Measurements from ENCODE around the gene TFPI. TPM values are rescaled to one million over a fixed set of nuclear protein-coding genes. Genes with fewer than 3 reads are reported as not detected.
A peak's percentile ranks its signal among the peaks of the same experiment; 100 is the strongest.
"Not testable (repeated sequence)": the region's sequence is repeated elsewhere in the genome, so short reads cannot be mapped to it uniquely, and the experiment has no call there.

Gene TFPI
- total RNA-seq, 1 experiment from 2014 or later, result 129 TPM

- no TSS peak for BruUV-seq (replicated peaks)
- in situ Hi-C loops (cut with HindIII; ENCODE audit: low pct_unique_long_range_greater_than_20kb, low sequenced_read_pairs) (no loop called here), intact Hi-C loops (cut with micrococcal nuclease; ENCODE audit: unreplicated experiment) (no loop called here)
- H3K4me3 ChIP-seq (ENCODE audit: low read depth in 2 of 2, low read length in 2 of 2), result no peak overlapping the region
- H3K9me3 ChIP-seq (ENCODE audit: control insufficient read depth, insufficient read depth, low read depth, low read length), result no peaks in the 10 kb centered on the region
- ATAC-seq (no peak), DNase-seq (ENCODE audit: low read depth, low spot score) (no peak)
- no peaks in the 10 kb centered on the region for H3K36me3 ChIP-seq (ENCODE audit: control insufficient read depth, insufficient read depth, low read length)
- POLR2A ChIA-PET, result no interaction called here
- TF ChIP-seq SIN3A (IDR thresholded peaks at IDR 0.05; ENCODE audit: borderline replicate concordance, insufficient read depth, low read depth, low read length) (no peak), REST (IDR thresholded peaks at IDR 0.05; ENCODE audit: insufficient read depth in 1 of 2, low read depth in 2 of 2, low read length in 1 of 2) (no peak), CTCF (IDR thresholded peaks at IDR 0.05) (no peak), POLR2AphosphoS5 (IDR thresholded peaks at IDR 0.05; ENCODE audit: low read depth, low read length) (no peak), TCF7L2 (IDR thresholded peaks at IDR 0.05; ENCODE audit: low read depth, low read length) (no peak)
- H3K27ac ChIP-seq (ENCODE audit: low read length), result peak overlapping the region; percentile 5; the same call in 1 of the 2 replicates
- CTCF ChIA-PET, result no interaction called here
- H3K27me3 ChIP-seq (ENCODE audit: control insufficient read depth, insufficient read depth, low read length), result no peaks in the 10 kb centered on the region
- H3K4me1 ChIP-seq (ENCODE audit: control insufficient read depth, insufficient read depth, low read length), result peaks cover 13% of the 10 kb centered on the region; the same call in 1 of the 2 replicates
Measured at GRCh38 chr2:187566266-187566665, 12.0 kb upstream of the TFPI start.

DNA sequence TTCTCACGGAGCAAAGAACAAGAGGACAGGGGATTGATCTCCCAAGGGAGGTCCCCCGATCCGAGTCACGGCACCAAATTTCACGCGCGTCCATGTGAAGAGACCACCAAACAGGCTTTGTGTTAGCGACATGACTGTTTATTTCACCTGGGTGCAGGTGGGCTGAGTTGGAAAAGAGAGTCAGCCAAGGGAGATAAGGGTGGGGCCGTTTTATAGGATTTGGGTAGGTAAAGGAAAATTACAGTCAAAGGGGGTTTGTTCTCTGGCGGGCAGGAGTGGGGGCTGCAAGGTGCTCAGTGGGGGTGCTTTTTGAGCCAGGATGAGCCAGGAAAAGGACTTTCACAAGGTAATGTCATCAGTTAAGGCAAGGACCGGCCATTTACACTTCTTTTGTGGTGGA, 11.4 kb upstream of the TFPI start:
- H3K27me3 ChIP-seq (ENCODE audit: control insufficient read depth, insufficient read depth, low read length); DNase-seq (ENCODE audit: low read depth, low spot score); H3K4me3 ChIP-seq (ENCODE audit: low read depth in 2 of 2, low read length in 2 of 2); BruUV-seq (replicated peaks); H3K9me3 ChIP-seq (ENCODE audit: control insufficient read depth, insufficient read depth, low read depth, low read length); H3K27ac ChIP-seq (ENCODE audit: low read length); H3K36me3 ChIP-seq (ENCODE audit: control insufficient read depth, insufficient read depth, low read length); in situ Hi-C loops (cut with HindIII; ENCODE audit: low pct_unique_long_range_greater_than_20kb, low sequenced_read_pairs); POLR2A ChIA-PET; intact Hi-C loops (cut with micrococcal nuclease; ENCODE audit: unreplicated experiment); CTCF ChIA-PET; ATAC-seq: not testable (repeated sequence)
- peaks cover 13% of the 10 kb centered on the region; the same call in 1 of the 2 replicates for H3K4me1 ChIP-seq (ENCODE audit: control insufficient read depth, insufficient read depth, low read length)

DNA sequence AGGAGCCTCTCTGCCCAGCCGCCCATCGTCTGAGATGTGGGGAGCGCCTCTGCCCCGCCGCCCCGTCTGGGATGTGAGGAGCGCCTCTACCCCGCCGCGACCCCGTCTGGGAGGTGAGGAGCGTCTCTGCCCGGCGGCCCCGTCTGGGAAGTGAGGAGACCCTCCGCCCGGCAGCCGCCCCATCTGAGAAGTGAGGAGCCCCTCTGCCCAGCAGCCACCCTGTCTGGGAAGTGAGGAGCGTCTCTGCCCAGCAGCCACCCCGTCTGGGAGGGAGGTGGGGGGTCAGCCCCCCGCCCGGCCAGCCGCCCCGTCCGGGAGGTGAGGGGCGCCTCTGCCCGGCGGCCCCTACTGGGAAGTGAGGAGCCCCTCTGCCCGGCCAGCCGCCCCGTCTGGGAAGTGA, 2.3 kb upstream of the TFPI start:
- DNase-seq (ENCODE audit: low read depth, low spot score); intact Hi-C loops (cut with micrococcal nuclease; ENCODE audit: unreplicated experiment); H3K27ac ChIP-seq (ENCODE audit: low read length); in situ Hi-C loops (cut with HindIII; ENCODE audit: low pct_unique_long_range_greater_than_20kb, low sequenced_read_pairs); H3K27me3 ChIP-seq (ENCODE audit: control insufficient read depth, insufficient read depth, low read length); H3K4me3 ChIP-seq (ENCODE audit: low read depth in 2 of 2, low read length in 2 of 2); CTCF ChIA-PET; BruUV-seq (replicated peaks); H3K36me3 ChIP-seq (ENCODE audit: control insufficient read depth, insufficient read depth, low read length); H3K9me3 ChIP-seq (ENCODE audit: control insufficient read depth, insufficient read depth, low read depth, low read length); POLR2A ChIA-PET; ATAC-seq: not testable (repeated sequence)
- H3K4me1 ChIP-seq (ENCODE audit: control insufficient read depth, insufficient read depth, low read length), result peaks cover 15% of the 10 kb centered on the region

All from Panc1 (cell line).